NB4 (cell line): ENCODE data around the gene PRMT3.

Source experiments
- CTCF ChIP-seq: IDR thresholded peaks from one replicate; pipeline ENCODE4 v1.5.1; 2012; ENCODE audit warnings: low read depth, low read length
- MAX ChIP-seq: IDR thresholded peaks from 2 replicates; pipeline ENCODE4 v1.6.1; 2011; ENCODE audit warnings: low read depth, low read length
- MYC ChIP-seq: IDR thresholded peaks from 2 replicates; pipeline ENCODE4 v1.6.1; 2011; ENCODE audit warnings: low read depth, low read length
- POLR2A ChIP-seq: IDR thresholded peaks from 2 replicates; pipeline ENCODE4 v1.6.1; 2011; ENCODE audit warnings: mild to moderate bottlenecking; ENCODE audit not compliant: insufficient read length; ENCODE audit errors: extremely low read depth

GRCh38 chr11:20464518-20464917, 77.0 kb downstream of the PRMT3 start:
- TF ChIP-seq CTCF = no peak
- TF ChIP-seq POLR2A = no peak
- no peak for TF ChIP-seq MAX
- no peak for TF ChIP-seq MYC
